Activated T-helper 1 cell treated with anti-CD3 and anti-CD28 coated beads, Interleukin-2, amount 50 U/mL, for 16 hours (primary cell): ENCODE results near the gene IQSEC1.

Source experiments
- DNase-seq, 2 donors: peaks; one replicate each; pipeline ENCODE4 v3.0.0-alpha.2; 2020; ENCODE audit warnings: low read depth in 1 of 2, low spot score in 1 of 2

Gene IQSEC1

DNA sequence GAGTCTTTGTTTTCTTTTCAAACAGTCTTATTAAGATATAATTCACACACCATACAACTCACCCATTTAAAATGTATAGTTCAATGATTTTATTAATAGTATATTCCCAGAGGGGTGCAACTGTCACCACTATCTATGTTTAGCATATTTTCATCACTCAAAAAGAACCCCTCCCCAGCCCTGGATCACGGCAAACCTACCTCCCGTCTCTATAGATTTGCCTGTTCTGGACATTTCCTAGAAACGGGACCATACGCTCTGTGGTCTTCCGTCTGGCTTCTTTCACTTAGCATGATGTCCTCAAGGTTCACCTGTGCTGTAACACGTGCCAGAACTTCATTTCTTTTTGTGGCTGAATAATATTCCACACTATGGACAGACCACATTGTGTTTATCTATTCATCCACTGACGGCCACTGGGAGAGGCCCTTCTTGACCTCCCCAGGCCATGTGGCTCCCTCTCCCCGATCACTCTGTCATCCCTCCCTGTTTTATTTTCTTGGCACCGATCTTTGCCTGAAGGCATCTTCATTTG is 56.4 kb downstream of the IQSEC1 start:
- DNase-seq: no peak

DNA sequence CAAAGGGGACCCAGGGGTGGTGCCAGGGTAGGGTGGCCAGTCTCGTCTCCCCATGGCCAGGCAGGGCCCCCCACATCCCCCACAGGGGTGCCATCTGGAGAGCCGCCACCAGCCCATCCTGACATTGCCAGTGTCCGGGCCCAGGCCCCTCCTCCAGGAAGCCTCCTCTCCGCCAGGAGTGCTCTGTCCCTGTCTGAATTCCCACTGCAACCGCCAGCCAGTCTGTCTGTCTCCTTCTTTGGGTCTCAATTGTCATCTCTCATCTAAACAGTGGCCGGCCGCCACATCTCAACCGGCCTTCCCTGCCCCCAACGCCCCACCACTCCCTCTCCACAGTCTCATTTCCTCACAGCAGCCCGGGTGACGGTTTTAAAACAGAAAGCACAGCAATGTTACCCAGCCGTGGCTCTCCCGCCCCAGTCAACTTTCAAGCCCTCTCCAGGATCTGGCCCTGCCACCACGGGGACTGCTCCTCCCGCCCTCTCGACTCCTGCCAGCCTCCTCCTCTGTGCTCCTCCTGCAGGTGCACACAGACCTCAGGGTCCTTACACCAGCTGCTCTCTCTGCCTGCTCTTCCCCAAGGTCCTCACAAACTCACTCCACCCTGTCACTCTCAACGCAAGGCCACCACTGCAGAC is 57.0 kb downstream of the IQSEC1 start:
- DNase-seq: peak in 1 of 2 donors; percentile 22

DNA sequence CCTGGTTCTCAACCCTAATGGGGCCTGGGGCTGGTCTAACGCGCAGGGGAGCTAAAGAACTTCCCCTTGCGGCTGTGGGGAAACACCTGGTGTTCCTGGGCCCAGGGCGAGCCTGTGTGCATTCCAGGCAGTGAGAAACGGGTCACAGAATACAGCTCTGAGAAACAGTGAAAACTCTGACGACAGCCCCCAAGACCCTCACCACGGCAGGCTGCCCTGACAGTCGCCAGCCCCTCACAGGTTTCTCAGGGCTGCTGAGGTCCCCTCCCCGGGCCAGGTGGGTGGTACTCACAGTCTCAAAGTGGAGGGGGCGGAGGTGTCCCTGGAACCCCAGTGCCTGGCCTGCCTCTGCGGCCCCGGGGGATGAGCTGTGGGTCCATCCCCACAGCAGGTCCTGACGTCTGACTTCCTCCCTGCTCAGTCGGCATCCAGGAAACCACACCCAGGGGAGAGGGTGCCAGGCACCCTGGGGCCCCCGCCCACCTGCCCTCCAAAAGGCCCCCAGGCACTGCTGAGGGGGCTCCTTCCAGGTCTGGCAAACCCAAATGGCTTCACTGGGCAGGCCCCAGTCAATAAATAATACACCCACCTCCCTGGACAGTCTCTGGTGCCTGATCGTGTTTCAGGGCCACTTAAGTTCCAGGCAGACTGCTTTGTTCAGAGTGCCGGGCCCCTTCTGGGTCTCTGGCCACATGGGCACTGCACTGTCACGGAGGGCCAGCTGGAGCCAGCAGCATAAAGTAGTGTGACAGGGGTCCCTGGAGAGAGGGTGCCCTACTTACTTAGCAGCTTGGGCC is 57.7 kb downstream of the IQSEC1 start:
- peak; percentile 24 to 42 for DNase-seq

DNA sequence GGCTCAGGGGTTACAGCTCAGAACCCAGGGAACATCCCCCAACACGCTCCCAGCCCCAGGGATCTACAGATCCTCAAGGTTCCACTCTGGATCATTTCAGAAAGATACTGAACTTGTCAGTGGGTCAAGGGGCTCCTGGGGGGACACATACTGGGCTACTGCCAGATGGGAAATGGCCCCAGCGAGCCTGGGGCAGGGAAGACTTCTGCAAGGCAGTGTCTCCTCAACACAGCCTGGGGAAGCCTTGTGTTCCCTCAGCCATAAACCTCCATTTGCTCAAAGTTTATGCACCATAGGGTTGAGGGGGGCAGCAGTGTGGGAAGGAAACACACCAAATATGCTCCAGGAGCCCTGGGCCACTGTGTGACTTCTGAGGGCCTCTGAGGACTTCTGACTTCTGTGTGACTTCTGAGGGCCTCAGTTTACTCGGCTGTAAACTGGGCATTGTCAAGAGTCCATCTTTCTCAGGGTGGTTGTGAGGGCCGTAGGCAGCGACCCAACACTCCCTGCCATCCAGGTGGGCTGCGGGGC is 58.4 kb downstream of the IQSEC1 start:
- no peak for DNase-seq

DNA sequence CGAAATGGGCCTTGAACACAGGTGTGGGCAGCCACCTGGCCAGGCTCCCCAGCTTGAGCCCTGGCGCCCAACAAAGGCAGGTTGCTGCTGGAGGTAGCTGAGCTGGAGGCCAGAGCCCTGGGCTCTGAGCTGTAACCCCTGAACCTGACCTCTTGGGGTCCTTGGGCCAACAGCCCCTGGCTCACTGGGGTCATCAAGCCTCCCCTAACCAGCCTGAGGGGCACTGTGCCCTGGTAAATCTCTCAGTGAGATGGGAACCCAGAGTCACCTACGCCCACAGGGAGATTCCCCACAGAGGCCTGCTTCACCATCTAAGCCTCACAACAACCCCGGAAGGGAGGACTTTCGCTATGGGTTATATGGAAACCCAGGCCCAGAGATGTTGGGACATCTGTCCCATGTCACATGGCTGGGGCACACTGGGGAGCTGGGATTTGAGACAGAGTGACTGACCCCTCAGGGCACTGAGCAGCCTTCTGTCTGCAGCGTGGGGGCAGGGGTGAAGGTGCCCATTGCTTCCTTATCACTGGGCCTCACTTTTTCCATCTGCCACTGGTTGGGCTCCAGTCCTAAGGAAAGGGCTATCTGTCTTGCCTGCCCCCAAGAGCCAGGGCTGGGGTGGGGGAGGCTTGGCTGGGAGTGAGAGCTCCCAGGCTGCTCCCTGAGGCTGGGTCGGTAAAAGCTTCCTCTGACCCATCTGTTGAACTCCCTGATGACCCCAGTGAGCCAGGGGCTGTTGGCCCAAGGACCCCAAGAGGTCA is 59.1 kb downstream of the IQSEC1 start:
- no peak for DNase-seq

DNA sequence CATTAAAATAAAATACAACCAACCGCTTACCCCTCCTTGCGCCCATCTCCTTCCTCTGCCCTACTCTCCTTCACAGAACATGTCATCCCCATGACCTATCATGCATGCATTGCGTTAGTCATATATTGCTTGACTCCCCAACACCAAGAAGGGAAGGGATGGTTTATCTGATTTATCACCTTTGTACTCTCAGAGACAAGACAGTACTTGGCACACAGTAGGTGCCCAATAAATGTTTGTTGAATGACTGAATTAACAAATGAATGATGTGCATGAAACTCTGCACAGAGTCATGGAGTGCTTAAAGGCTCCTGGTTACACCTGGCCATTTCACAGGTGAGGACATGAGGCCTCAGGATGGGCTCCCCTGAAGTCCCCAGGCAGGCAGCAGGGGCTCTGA is 59.7 kb downstream of the IQSEC1 start:
- DNase-seq: no peak

DNA sequence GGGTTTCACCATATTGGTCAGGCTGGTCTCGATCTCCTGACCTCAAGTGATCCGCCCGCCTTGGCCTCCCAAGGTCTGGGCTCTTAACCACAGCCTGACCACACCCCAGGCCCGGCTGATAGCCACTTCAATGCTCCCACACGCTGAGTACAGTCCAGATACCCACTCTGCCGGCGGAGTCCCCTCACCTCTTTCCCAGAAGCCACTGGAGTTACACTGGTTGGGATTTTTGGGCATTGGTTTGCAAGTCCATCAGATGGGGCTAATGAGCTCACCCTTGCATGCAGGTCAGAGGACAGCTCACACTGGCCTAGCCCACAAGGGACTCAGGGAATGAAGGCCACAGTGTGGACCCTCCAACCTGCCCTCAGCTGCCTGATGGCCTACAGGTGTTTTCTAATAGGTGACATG is 60.1 kb downstream of the IQSEC1 start:
- no peak for DNase-seq

DNA sequence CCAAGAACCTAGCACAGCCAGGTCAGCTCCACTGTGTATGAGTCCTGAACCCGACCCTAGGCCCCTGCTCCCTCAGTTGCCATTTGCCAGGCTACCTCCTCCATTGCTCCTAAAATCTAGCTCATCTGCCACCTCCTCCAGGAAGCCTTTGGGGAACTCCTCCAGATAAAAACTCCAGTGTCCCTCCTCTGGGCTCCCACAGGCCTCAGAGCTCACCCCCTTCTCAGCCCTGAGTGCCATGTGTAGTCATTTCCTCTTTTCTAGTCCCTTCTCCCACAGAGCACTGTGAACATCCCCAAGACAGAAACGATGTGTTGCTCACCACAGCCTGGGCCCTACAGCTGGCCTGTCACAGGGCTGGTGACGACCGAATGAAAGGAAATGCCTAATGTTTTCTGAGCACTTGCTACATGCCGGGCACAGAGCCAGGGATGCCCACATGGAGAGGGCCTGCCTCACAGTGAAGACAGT is 61.0 kb downstream of the IQSEC1 start:
- DNase-seq: peak in 1 of 2 donors; percentile 20

DNA sequence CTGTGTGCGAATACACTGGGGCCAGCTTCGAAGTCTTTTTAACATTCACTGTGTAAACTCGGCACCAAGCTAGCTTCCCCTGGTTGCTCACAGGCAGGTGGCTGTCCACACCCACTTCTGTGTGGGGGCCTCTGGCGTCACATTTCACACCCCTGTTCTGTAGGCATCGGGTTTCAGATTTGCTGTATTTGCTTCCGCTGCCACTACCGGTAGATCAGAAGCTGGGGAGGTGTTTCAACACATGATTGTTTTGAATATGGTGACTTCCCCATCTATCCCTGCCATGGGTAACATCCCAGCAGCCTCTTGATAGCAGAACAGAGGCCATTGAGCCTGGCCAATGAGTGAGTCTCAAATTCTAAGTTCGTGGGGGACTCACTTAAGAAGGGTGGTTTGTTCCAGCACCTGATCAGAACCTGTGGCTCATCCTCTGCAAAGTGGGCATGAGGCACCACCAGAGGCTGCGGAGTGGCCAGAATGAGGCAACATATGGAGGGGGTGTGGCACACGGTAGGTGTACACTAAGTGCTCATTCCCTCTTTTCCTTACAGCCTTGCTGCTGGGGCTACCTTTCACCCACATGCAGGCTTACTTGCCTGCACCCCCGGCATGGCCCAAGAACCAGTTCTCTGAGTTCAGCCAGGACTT is 61.5 kb downstream of the IQSEC1 start:
- peak; percentile 64 to 74 for DNase-seq

DNA sequence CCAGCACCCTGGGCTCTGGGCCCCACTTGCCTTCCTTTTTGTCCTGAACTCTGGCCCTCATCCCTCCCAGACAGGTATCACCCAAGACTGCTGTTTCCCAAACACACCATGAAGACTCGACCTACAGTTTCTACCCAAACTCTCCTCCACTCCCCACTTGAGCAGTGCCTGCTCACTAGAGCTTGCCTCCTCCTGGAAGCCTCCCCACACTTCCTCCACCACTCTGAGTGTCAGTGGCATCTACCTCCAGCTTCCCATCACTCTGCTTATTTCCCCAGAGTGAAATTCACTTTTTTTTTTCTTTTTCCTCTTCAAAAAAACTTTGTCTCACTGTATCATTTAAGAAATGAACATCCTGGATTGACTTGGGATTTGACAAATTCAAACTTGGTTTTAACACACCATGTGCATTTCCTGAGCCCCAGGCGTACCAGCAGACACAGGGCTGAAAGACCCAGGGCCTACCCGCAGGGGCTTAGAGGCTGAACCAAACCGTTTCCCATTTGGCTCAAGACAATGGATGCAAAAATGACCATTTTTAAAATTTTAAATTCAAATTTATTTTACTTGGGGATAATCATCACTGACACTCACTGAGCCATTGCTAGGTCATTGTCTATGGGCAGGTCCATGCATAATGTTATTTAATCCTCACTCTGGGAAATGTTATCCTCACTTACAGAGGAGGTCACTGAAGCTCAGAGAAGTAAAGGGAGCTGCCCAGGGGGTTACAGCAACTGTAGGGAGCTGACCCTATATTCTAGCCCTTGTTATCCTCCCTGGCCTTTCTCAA is 62.3 kb downstream of the IQSEC1 start:
- DNase-seq: no peak

DNA sequence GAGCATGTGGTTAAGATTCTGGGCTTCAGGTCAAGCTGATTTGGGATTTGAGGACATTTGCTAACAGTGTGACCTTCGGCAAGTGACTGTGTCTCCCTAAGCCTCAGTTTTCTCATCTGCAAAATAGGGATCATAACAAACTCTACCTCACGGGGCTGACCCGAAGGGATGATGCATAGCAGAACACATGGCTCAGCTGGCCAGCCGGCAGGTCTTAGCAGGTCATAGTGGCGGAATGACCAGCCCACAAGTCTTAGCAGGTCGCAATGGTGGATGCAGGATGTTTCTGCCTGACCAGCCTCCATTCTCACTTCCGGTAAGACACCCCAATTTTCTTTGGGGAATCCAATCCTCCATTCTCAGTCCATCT is 63.3 kb downstream of the IQSEC1 start:
- no peak for DNase-seq

DNA sequence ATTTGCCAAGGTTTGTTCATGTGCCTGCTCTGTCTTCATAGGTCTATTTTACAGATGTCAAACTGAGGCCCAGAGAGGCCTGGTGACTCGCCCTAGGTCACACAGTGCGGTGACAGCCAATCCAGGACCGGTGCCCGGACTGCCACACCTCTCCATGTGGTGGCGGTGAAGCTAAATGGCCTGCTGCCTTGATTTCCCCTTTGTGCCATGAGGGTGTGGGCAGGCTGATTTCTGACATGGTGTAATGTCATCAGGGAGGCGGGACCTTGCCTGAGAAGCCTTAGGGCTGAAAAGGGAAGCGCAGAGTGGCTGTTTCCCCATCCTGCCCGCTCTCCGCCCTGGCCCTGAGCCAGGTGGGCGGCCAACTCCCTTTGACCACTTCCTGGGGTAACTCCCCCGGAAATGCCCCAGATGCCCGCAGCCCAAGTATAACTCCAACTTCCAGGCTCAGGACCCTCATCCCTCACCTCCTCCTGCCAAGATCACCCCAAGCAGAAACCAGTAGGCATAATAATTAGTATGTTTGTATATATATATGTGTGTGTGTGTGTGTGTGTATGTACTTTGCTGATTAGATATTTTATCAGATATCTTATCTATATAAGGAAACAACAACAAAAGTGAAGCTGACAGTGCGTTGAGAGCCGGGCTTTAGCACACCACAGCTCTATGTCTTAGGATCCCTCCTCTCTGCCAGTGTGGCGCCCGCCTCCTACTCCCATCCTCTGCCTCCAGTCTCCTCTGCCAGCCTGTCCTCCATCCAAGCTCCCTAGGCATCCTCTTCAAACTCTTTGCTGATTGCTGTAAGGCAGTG is 63.9 kb downstream of the IQSEC1 start:
- peak in 1 of 2 donors; percentile 25 for DNase-seq

DNA sequence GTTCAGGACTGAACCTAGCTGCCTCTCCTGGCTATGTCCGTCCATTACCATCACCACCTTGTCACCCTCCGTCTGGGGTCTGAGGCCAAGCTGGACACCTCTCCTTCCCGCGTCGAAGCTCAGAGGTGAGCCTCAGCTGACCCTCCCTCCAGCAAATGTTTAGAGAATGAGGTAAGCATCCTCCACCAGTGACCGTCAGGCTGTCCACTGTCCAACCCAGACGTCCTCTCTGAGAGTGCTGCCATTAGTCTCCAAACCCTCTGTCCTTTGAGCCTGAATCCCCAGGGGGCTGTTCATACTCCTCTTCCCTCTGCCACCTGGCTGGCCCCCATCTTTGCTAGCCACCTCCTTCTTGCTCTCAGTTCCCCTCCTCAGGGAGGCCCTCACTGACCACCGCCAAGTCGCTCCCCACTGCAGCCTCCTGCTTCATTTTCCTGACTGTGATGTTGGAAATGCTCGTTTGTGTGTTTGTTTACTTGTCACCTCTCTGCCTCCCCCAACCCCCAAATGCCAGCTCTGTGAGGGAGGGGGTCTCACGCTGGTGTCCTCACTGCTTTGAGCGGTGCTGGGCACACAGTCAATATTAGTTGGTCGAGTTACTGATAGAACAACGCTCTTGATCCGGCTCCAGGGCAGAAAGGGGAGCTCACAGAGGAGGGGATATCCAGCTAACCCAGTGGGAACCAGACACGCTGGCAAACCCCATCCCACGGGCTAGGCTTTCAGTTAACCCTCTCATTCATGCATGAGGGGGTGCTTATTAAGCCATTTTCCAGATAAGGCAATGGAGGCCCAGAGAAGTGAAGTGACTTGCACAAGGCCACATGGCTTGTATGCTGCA is 64.9 kb downstream of the IQSEC1 start:
- no peak for DNase-seq

DNA sequence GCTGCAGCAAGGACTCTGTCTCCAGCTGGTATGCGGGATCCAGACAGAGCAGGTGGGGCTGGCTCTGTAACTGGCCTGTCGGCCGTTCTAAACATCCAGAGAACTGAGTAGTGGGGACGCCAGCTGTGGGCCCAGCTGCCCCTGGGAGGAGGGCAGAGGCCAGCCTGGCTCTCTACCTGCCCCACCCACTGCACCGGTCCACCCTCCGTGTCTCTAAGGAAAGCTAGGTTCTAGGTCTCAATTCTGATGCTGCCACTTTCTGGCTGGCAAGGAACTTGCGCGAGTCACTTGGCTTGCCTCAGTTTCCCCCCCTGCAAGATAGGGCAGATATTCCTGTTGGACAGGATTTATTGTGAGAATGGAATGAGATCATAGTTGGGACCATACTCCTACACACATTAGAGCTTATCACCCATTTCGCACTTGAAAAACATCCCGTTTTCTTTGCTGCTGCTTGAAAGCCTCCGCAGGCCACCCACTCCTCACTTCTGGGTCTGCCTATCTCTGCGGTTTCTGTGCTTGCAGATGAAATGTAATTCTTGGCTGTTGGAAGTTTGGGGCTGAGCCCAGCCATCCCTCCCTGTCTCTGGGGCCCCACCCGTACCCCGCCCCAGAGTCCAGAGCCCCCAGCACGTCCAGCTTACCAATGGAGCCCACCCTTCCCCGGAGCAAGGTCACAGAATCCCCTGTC is 65.8 kb downstream of the IQSEC1 start:
- DNase-seq: no peak

DNA sequence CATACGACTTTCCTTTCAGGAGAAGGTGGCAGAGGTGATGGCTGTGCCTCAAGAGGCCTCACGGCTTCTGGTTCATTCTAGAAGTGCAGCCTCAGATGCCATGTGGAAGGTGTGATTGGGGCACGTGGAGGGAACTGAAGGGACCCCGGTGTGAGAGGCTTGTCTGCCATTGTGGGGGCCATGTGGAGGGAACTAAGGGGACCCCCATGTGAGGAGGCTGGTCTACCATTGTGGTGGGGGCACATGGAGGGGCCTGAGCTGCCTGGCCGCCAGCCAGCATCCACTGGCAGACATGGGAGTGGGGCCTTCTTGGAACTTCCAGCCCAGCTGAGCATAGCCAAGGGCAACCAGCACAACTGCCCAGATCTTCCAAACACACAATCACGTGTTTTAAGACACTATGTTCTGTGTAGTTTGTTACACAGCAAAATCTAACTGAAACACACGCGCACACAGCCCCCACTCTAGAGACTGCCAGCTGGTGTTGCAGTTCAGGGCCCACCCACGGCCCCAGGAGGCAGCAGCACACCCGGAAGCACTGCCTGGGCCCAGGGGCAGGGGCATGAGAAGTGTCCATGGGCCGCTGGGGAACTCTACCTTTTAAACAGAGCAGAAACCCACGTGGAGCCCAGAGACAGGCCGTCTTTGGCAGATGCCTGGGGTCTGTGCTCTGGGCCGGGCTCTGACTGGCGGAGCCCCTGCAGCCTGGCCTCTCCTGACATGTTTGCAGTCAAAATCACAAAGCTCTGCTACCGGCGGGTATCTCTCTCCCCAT is 66.8 kb downstream of the IQSEC1 start:
- DNase-seq: no peak

DNA sequence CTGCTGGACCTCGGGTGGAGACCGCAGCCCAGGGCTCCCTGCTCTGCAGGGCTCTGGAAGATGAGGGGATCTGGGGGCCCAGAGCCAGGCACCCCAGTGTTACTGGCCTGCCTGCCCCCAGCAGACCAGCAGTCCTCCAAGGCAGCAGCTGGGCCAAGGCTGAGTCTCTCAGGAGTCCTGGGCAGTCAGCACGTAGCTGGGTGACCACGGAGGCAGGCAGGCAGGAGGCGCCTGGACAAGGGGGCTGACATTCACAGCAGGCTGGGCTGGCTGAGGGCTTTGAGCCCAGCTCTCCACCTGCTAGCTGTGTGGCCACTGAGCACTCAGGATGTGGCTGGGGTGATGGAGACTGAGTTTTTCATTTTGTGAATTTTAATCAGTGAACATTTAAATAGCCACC is 67.9 kb downstream of the IQSEC1 start:
- no peak for DNase-seq

DNA sequence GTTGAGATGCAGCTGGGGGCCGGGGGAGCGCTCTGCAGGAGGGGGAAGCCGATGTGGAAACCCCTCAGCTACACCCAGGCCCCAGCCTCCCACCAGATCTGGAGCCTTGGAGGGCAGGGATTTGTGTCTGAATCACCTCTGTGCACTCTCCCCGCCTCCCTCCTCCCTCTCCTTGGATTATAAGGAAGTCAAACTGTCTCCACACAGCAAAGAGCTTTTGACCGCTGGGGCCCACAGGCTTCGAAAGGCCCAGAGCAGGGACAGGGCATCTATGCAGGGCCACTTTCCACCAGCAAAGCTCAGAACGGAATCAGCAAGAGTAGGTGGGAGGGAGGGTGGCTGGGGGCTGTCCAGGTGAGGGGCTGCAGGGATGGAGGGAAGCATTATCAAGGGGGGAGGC is 68.9 kb downstream of the IQSEC1 start:
- DNase-seq: no peak
